ENCODE results near the gene OPA1.

DNA sequence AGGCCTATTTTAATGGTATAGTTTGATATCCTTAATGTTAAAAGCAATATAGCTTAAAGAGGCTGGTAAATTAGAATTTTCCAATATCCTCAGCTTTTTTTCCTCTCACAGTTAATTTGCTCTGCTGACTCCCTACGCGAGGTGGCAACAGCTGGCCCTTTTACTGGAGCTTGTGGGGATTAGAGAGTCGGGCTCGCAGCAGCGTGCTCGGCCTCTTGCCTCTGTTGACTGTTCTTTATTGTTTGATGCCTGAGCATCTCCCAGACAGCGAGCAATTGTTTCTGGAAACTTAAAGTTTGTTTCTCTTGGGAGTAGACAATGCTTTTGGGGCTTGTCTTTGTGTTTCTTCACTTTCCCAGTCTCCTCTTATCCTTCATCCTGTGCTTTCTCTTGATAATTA lies 80.8 kb downstream of the OPA1 start:
- no peak for TF ChIP-seq EP300 (IDR thresholded peaks at IDR 0.05)
- TF ChIP-seq, protein P1, sequence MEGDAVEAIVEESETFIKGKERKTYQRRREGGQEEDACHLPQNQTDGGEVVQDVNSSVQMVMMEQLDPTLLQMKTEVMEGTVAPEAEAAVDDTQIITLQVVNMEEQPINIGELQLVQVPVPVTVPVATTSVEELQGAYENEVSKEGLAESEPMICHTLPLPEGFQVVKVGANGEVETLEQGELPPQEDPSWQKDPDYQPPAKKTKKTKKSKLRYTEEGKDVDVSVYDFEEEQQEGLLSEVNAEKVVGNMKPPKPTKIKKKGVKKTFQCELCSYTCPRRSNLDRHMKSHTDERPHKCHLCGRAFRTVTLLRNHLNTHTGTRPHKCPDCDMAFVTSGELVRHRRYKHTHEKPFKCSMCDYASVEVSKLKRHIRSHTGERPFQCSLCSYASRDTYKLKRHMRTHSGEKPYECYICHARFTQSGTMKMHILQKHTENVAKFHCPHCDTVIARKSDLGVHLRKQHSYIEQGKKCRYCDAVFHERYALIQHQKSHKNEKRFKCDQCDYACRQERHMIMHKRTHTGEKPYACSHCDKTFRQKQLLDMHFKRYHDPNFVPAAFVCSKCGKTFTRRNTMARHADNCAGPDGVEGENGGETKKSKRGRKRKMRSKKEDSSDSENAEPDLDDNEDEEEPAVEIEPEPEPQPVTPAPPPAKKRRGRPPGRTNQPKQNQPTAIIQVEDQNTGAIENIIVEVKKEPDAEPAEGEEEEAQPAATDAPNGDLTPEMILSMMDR (IDR thresholded peaks at IDR 0.05), result no peak
- no peak for TF ChIP-seq POLR2A (IDR thresholded peaks at IDR 0.05)
- no peak for TF ChIP-seq POLR2AphosphoS5 (IDR thresholded peaks at IDR 0.05)
